Measurements from ENCODE around the gene PCNX3.

The PCNX3 gene

DNA sequence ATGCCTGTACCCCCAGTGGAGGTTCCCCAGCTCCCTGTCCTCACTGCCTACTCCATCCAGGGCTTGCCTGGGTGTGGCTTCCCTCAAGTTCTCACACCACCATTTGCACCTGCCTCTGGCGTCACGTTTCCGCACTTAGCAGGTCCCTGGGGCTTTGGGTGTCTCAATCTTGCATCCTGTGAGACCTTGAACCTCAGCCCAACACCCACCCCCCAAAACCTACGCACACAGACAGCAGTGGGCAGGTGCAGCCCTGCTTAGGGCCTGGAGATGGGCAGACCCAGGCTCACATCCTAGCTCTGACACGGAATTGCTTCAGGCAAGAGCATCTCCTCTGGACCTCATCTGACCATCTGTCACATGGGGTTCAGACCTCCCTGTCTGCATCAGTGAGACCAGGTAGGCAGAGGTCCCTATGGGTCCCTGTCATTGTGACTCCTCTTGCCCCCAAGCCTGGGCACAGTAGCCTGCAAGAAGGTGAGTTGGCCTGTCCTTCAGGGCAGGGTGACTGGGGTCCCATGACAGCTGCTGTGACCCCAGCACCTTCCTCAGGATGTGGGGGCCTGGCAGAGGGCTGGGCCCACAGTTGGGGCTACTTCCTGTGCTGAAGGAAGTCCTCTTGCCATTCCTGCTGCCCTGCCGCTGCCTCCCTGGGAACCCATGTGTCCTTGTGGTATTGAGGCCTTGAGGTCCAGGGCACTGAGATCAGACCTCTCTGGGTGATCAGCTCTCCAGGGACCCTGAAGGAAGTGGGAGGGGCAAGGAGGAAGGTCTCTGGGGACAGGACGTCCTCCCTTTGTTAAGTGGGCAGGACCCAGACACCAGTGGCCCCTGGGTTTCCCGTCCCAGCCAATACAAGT is 24.3 kb downstream of the PCNX3 start:
- peak overlapping the region; percentile 98 for H3K27ac Mint-ChIP-seq
- peak; percentile 66 to 67 for ATAC-seq (replicated peaks)
- peak overlapping the region; percentile 91 to 92 for H3K4me3 Mint-ChIP-seq
- H3K9me3 Mint-ChIP-seq, result no peaks in the 10 kb centered on the region
- peaks cover 54 to 61% of the 10 kb centered on the region in 2 donors for H3K36me3 Mint-ChIP-seq
- DNase-seq, result peak; percentile 90
- H3K4me1 Mint-ChIP-seq, result peaks cover 40 to 74% of the 10 kb centered on the region in 2 donors
- H3K27me3 Mint-ChIP-seq, result no peaks in the 10 kb centered on the region

DNA sequence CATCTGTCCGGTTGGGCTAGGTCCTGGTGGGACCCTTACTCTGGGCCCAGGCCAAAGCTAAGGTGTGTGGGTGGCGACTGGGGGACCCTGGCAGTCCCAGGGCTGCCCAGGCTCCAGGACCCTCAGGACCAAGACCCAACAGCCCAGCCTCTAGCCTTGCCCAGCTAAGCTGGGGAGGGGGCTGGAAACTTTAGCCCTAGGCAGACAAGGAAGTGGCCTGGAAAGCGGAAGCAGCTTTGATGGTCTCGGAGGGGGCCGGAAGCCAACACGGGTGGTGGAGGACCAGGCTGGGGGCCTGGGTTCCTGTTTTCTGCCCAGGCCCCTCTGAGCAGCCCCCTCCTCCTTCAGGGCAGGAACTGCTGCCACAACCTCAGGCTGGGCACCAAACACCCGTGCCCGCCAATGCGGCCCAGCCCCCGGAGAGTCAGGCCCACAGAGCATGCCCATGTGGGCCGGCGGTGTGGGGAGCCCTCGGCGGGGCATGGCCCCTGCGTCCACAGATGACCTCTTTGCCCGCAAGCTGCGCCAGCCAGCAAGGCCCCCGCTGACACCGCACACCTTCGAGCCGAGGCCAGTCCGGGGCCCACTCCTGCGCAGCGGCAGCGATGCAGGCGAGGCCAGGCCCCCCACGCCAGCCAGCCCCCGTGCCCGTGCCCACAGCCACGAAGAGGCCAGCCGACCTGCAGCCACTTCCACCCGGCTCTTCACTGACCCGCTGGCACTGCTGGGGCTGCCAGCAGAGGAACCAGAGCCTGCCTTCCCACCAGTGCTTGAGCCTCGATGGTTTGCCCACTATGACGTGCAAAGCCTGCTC is 25.1 kb downstream of the PCNX3 start:
- peaks cover 40 to 69% of the 10 kb centered on the region in 2 donors for H3K4me1 Mint-ChIP-seq
- H3K9me3 Mint-ChIP-seq, result no peaks in the 10 kb centered on the region
- H3K27me3 Mint-ChIP-seq, result no peaks in the 10 kb centered on the region
- H3K27ac Mint-ChIP-seq, result peak overlapping the region; percentile 98
- peak overlapping the region; percentile 91 to 92 for H3K4me3 Mint-ChIP-seq
- H3K36me3 Mint-ChIP-seq, result peaks cover 54 to 62% of the 10 kb centered on the region in 2 donors
- DNase-seq (peak; percentile 54), ATAC-seq (replicated peaks) (peak; percentile 13 to 29)

DNA sequence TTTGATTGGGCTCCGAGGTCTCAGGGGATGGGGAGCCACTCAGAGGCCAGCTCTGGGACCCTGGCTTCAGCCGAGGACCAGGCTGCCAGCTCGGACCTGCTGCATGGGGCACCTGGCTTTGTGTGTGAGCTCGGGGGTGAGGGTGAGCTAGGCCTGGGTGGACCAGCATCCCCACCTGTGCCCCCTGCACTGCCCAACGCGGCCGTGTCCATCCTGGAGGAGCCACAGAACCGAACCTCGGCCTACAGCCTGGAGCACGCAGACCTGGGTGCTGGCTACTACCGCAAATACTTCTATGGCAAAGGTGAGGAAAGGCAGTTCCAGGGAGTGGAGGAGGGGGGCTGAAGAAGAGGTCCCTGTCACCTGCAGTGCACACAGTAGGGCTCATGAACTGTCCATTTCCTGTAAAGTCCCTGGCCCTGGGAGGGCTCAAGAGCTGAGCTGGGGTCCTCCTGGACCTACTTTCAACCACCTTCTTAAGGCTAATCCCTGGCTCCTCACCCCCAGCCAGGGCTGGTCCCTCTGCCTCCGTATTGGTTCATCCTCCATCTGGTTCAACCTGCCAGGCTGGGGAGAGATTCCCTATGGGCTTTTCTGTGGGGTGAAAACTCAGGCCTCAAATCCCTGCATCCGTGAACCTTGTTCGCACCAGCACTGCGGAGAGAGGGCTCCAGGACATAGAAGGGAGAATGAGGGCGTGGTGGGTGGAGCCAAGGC is 25.9 kb downstream of the PCNX3 start:
- peaks cover 52 to 65% of the 10 kb centered on the region in 2 donors for H3K36me3 Mint-ChIP-seq
- no peak for ATAC-seq (replicated peaks)
- H3K27me3 Mint-ChIP-seq, result no peaks in the 10 kb centered on the region
- peak overlapping the region; percentile 91 to 92 for H3K4me3 Mint-ChIP-seq
- no peaks in the 10 kb centered on the region for H3K9me3 Mint-ChIP-seq
- DNase-seq, result no peak
- H3K4me1 Mint-ChIP-seq, result peaks cover 40 to 69% of the 10 kb centered on the region in 2 donors
- H3K27ac Mint-ChIP-seq, result peak overlapping the region; percentile 89

DNA sequence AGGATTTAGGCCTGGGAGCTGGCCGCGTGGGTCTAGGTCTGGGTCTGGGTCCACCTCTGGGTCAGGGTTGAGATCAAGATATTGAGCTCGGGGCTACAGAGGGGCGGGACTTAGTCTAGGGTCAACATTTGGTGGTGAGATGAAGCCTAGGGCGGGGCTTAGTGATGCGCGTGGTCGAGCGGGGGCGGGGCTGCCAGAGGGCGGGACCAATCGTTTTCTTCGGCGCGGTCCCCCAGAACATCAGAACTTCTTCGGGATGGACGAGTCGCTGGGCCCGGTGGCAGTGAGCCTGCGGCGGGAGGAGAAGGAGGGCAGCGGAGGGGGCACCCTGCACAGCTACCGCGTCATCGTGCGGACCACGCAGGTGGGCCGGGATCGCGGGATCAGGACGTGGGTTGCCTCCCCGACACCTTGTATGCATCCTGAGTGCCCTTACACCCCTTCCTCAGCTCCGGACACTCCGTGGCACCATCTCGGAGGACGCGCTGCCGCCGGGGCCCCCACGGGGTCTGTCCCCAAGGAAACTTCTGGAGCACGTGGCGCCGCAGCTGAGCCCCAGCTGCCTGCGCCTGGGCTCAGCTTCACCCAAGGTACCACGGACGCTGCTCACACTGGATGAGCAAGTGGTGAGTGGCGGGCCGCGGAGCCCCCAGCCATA is 26.6 kb downstream of the PCNX3 start:
- H3K9me3 Mint-ChIP-seq, result no peaks in the 10 kb centered on the region
- H3K36me3 Mint-ChIP-seq, result peaks cover 47 to 60% of the 10 kb centered on the region in 2 donors
- DNase-seq (no peak), ATAC-seq (replicated peaks) (no peak)
- no peaks in the 10 kb centered on the region for H3K27me3 Mint-ChIP-seq
- peaks cover 36 to 64% of the 10 kb centered on the region in 2 donors for H3K4me1 Mint-ChIP-seq
- peak overlapping the region; percentile 89 for H3K27ac Mint-ChIP-seq
- H3K4me3 Mint-ChIP-seq, result peak overlapping the region; percentile 91 to 92

DNA sequence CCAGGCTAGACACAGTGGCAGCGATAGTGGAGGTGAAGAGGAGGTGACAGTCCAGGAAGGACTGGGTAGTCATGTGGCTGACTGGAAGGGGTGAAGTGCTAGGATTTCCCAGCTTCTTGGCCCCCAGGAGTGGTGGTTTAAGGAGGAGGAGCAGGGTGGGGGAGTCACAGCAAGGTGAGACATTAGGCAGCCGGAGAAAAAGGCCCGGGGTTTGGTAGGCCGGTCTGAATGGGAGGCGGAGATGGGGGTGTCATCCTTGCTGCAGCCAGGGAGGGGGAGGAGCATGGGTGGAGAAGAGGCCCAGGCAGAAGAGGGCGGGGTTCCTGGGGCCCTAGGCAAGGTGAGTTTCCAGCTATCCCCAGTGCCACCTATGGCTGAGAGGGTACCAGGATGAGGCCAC is 28.4 kb downstream of the PCNX3 start:
- H3K27me3 Mint-ChIP-seq, result no peaks in the 10 kb centered on the region
- no peak for DNase-seq
- no peak overlapping the region for H3K27ac Mint-ChIP-seq
- no peaks in the 10 kb centered on the region for H3K9me3 Mint-ChIP-seq
- no peak for ATAC-seq (replicated peaks)
- peaks cover 30 to 53% of the 10 kb centered on the region in 2 donors for H3K4me1 Mint-ChIP-seq
- H3K4me3 Mint-ChIP-seq, result no peak overlapping the region
- peaks cover 50 to 57% of the 10 kb centered on the region in 2 donors for H3K36me3 Mint-ChIP-seq

DNA sequence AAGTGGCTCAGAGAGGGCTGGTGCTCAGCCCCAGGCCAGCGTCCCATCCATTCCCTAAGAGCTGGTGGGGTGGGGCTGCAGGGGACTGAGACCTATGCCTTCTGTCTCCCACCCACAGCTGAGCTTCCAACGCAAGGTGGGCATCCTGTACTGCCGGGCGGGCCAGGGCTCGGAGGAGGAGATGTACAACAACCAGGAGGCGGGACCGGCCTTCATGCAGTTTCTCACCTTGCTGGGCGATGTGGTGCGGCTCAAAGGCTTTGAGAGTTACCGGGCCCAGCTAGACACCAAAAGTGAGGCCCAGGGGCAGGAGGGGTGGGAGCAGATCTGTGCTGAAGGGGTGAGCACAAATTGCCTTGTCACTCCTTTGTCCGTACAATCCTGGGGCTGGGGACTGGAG is 29.3 kb downstream of the PCNX3 start:
- H3K9me3 Mint-ChIP-seq, result no peaks in the 10 kb centered on the region
- DNase-seq, result no peak
- H3K4me3 Mint-ChIP-seq, result no peak overlapping the region
- no peak for ATAC-seq (replicated peaks)
- peaks cover 26 to 45% of the 10 kb centered on the region in 2 donors for H3K4me1 Mint-ChIP-seq
- peak overlapping the region; percentile 78 for H3K27ac Mint-ChIP-seq
- peaks cover 48 to 53% of the 10 kb centered on the region in 2 donors for H3K36me3 Mint-ChIP-seq
- no peaks in the 10 kb centered on the region for H3K27me3 Mint-ChIP-seq

DNA sequence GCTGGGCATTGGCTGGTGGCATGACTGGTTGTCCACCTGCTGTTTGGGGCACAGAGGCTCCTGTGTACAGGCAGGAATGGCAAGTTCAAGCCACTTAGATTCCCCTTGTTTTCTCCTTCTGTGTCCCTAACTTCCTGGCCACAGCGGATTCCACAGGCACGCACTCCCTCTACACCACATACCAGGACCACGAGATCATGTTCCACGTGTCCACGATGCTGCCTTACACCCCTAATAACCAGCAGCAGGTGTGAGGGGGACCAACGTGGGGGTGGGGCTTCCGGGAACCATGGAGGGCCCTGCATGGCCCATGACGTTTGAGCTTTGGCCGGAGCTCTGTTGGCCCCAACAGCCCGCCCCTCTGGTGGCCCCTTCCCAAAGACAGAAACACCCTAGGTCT is 30.1 kb downstream of the PCNX3 start:
- H3K9me3 Mint-ChIP-seq, result no peaks in the 10 kb centered on the region
- peaks cover 26 to 44% of the 10 kb centered on the region in 2 donors for H3K4me1 Mint-ChIP-seq
- no peaks in the 10 kb centered on the region for H3K27me3 Mint-ChIP-seq
- DNase-seq (no peak), ATAC-seq (replicated peaks) (no peak)
- H3K27ac Mint-ChIP-seq, result peak overlapping the region; percentile 59
- H3K36me3 Mint-ChIP-seq, result peaks cover 51 to 55% of the 10 kb centered on the region in 2 donors
- no peak overlapping the region for H3K4me3 Mint-ChIP-seq

DNA sequence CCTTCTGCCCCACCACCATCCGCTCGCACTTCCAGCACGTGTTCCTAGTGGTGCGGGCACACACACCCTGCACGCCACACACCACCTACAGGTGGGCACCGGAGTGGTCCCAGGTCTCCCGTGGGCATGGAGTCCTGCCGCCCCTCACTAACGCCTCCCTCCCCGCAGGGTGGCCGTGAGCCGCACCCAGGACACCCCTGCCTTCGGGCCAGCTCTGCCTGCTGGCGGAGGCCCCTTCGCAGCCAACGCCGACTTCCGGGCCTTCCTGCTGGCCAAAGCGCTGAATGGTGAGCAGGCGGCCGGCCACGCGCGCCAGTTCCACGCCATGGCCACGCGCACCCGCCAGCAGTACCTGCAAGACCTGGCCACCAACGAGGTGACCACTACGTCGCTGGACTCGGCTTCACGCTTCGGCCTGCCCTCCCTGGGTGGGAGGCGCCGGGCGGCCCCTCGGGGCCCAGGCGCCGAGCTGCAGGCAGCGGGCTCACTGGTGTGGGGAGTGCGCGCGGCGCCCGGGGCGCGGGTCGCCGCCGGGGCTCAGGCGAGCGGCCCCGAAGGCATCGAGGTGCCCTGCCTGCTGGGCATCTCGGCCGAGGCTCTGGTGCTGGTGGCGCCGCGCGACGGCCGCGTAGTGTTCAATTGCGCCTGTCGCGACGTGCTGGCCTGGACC is 30.8 kb downstream of the PCNX3 start:
- peaks cover 27 to 45% of the 10 kb centered on the region in 2 donors for H3K4me1 Mint-ChIP-seq
- H3K9me3 Mint-ChIP-seq, result no peaks in the 10 kb centered on the region

DNA sequence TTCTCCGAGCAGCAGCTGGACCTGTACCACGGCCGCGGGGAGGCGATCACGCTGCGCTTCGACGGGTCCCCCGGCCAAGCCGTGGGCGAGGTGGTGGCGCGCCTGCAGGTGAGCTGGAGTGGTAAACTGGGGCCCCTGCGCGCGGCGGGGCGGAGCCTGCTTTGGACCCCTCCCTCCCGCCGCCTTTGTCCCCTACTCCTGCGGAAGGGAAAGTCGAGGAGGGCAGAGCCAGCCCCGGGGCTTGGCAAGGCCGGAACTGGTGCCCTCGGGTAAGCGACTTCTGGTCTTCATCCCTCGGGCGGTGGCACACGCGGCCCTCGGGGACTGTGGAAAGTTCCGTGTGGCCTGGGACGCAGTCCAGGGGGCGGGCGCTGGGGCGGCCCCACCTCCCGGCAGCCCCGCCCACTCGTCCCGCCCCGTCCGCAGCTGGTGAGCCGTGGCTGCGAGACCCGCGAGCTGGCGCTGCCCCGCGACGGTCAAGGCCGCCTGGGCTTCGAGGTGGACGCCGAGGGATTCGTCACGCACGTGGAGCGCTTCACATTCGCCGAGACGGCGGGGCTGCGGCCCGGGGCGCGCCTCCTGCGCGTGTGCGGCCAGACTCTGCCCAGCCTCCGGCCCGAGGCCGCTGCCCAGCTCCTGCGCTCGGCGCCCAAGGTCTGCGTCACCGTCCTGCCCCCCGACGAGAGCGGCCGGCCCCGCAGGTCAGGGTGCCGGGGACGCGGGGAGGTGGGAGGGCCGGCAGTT is 31.6 kb downstream of the PCNX3 start:
- H3K4me1 Mint-ChIP-seq, result peaks cover 29 to 45% of the 10 kb centered on the region in 2 donors
- no peak overlapping the region for H3K27ac Mint-ChIP-seq
- DNase-seq, result no peak
- no peak overlapping the region for H3K4me3 Mint-ChIP-seq
- ATAC-seq (replicated peaks), result no peak
- no peaks in the 10 kb centered on the region for H3K9me3 Mint-ChIP-seq
- peaks cover 54% of the 10 kb centered on the region in 2 donors for H3K36me3 Mint-ChIP-seq
- H3K27me3 Mint-ChIP-seq, result no peaks in the 10 kb centered on the region

More for the DNA sequence above, 30.8 kb downstream of the PCNX3 start:
- H3K27me3 Mint-ChIP-seq, result no peaks in the 10 kb centered on the region
- DNase-seq, result no peak
- no peak for ATAC-seq (replicated peaks)
- no peak overlapping the region for H3K27ac Mint-ChIP-seq
- H3K36me3 Mint-ChIP-seq, result peaks cover 53 to 55% of the 10 kb centered on the region in 2 donors
- H3K4me3 Mint-ChIP-seq, result no peak overlapping the region

DNA sequence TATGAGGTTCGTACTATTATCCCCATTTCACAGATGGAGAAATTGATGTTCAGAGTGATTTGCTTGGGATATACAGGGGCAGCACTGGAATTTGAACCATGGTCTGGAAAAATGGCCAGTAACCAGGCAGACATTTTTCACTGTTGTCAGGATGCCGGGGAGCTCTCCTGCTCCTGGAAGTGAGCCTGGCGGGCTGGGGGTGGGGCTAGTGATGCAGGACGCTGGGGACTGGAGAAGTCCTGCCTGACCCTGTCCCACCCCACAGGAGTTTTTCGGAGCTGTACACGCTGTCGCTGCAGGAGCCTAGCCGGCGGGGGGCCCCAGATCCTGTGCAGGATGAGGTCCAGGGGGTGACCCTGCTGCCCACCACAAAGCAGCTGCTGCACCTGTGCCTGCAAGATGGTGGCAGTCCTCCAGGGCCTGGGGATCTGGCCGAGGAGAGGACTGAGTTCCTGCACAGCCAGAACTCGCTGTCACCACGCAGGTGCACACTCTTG is 33.5 kb downstream of the PCNX3 start:
- ATAC-seq (replicated peaks) (no peak), DNase-seq (no peak)
- Mint-ChIP-seq H3K36me3 (peaks cover 50 to 58% of the 10 kb centered on the region in 2 donors), H3K9me3 (no peaks in the 10 kb centered on the region), H3K27ac (peak overlapping the region; percentile 31), H3K27me3 (no peaks in the 10 kb centered on the region), H3K4me3 (no peak overlapping the region), H3K4me1 (peaks cover 32 to 49% of the 10 kb centered on the region in 2 donors)

DNA sequence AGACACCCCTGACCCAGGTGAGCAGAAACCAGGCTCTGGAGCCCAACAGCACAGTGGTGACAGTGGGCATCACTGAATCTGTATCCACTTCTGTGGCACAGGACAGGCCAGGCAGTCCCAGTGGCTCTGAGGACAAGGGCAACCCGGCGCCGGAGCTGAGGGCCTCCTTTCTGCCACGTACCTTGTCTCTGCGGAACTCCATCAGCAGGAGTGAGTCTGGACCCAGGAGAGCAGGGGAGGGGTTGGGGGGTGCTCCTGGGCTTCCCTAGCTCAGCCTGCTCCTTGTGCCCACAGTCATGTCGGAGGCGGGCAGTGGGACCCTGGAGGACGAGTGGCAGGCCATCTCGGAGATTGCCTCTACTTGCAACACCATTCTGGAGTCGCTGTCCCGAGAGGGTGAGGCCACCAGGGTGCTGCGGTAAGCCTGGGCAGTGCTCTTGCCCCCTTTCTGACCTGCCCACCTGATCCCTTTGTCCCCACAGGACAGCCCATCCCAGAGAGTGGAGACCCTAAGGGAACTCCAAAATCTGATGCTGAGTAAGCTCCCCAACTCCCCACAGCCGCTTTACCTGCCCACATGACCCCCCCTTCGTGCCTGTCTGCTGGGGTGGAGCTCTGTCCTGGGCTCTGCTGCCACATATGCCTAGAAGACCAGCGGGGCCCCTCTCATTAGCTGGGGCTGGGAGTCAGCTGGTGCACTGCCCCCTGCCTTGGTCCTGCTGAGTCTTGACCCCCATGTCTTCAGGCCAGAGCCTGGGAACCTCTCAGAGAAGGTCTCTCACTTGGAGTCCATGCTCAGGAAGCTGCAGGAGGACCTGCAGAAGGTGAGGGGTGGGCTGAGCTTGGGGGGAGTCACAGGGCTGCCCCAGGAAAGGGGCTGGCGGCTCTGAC is 34.3 kb downstream of the PCNX3 start:
- H3K9me3 Mint-ChIP-seq, result no peaks in the 10 kb centered on the region
- H3K27me3 Mint-ChIP-seq, result no peaks in the 10 kb centered on the region
- H3K36me3 Mint-ChIP-seq, result peaks cover 44 to 56% of the 10 kb centered on the region in 2 donors
- ATAC-seq (replicated peaks) (no peak), DNase-seq (no peak)
- no peak overlapping the region for H3K27ac Mint-ChIP-seq
- peaks cover 34 to 52% of the 10 kb centered on the region in 2 donors for H3K4me1 Mint-ChIP-seq
- no peak overlapping the region for H3K4me3 Mint-ChIP-seq

Measured in stimulated activated naive B cell treated with anti-CD40 and anti-IgM and Interleukin-4, amounts not matched to agents 10 μg/mL and 1 μg/mL and 100 μg/mL, for 72 hours (primary cell).